Smooth muscle cell (in vitro differentiated cells): ENCODE results near the gene REXO2. TPM values are rescaled to one million over a fixed set of nuclear protein-coding genes. Genes with fewer than 3 reads are reported as not detected.
A peak's percentile ranks its signal among the peaks of the same experiment; 100 is the strongest.

ENCODE experiments used
- DNase-seq: peaks from one replicate; lab custom pipeline; 2025; ENCODE audit not compliant: unreplicated experiment; lab: John Stamatoyannopoulos, UW
- H2AFZ ChIP-seq: fragments of 200-600 bp; sonication (generic); 2 replicates; pipeline ENCODE4 v1.6.0; 2016; ENCODE audit warnings: antibody characterized with exemption, low read depth, mild to moderate bottlenecking
- H3F3A ChIP-seq: fragments of 200-600 bp; sonication (generic); 2 replicates; pipeline ENCODE4 v1.6.0; 2017; ENCODE audit warnings: antibody characterized with exemption, low read depth
- H3K27ac ChIP-seq: fragments of 200-600 bp; sonication (generic); 2 replicates; pipeline ENCODE4 v1.5.1; 2016; ENCODE audit warnings: low read depth, mild to moderate bottlenecking
- H3K27me3 ChIP-seq: fragments of 200-600 bp; sonication (generic); 2 replicates; pipeline ENCODE4 v1.6.1; 2016; ENCODE audit warnings: low read depth, mild to moderate bottlenecking
- H3K36me3 ChIP-seq: fragments of 200-600 bp; sonication (generic); 2 replicates; pipeline ENCODE4 v1.5.1; 2016; ENCODE audit warnings: low read depth
- H3K4me1 ChIP-seq: fragments of 200-600 bp; sonication (generic); 2 replicates; pipeline ENCODE4 v1.5.1; 2016; ENCODE audit warnings: low read depth
- H3K4me2 ChIP-seq: fragments of 200-600 bp; sonication (generic); 2 replicates; pipeline ENCODE4 v1.6.0; 2016; ENCODE audit warnings: mild to moderate bottlenecking
- H3K4me3 ChIP-seq: fragments of 200-600 bp; sonication (generic); 2 replicates; pipeline ENCODE4 v1.5.1; 2016; ENCODE audit warnings: mild to moderate bottlenecking
- H3K79me2 ChIP-seq: fragments of 200-600 bp; sonication (generic); 2 replicates; pipeline ENCODE4 v1.6.0; 2016; ENCODE audit warnings: low read depth, mild to moderate bottlenecking
- H3K9ac ChIP-seq: fragments of 200-600 bp; sonication (generic); 2 replicates; pipeline ENCODE4 v1.6.0; 2016; ENCODE audit warnings: low read depth
- H3K9me3 ChIP-seq: fragments of 200-600 bp; sonication (generic); replicated peaks from 2 replicates; pipeline ENCODE4 v1.5.1; 2016; ENCODE audit warnings: low read depth
- H4K20me1 ChIP-seq: fragments of 200-600 bp; sonication (generic); 2 replicates; pipeline ENCODE4 v1.6.0; 2016; ENCODE audit warnings: low read depth
- CTCF ChIP-seq: fragments of 200-600 bp; sonication (generic); IDR thresholded peaks from 2 replicates; pipeline ENCODE4 v1.5.1; 2017; ENCODE audit warnings: borderline replicate concordance, mild to moderate bottlenecking, antibody characterized with exemption; ENCODE audit not compliant: insufficient read depth, poor library complexity, severe bottlenecking
- WGBS: methylation state at CpG from one replicate; pipeline ENCODE4 v1.1.7; 2016; ENCODE audit warnings: low lambda C conversion rate; 5-methylcytosine and 5-hydroxymethylcytosine counted together
- polyA plus RNA-seq: library from polyadenylated mRNA; unstranded; fragments of >200 nt; fragmentation: Nextera tagmentation; extraction: Ambion mirVana; gene quantifications from 2 replicates; pipeline ENCODE4 v1.2.1, GENCODE V29; 2016
- total RNA-seq: library from RNA; depleted of rRNA; stranded (reverse); fragments of >200 nt; gene quantifications from 2 replicates; pipeline ENCODE4 v1.2.3, GENCODE V29; 2014

The REXO2 gene
- total and polyA plus RNA-seq, 2 experiments from 2014 or later: 164 to 179 TPM

GRCh38 chr11:114396916-114397315, 42.4 kb upstream of the REXO2 start:
- peaks cover 21% of the 10 kb centered on the region for H3K4me1 ChIP-seq
- H3K4me2 ChIP-seq: no peak overlapping the region
- H3K36me3 ChIP-seq: no peaks in the 10 kb centered on the region
- no peaks in the 10 kb centered on the region for H3F3A ChIP-seq
- no peaks in the 10 kb centered on the region for H3K27me3 ChIP-seq
- H3K9ac ChIP-seq: no peak overlapping the region
- no peak overlapping the region for H3K27ac ChIP-seq
- H2AFZ ChIP-seq: no peak overlapping the region
- no peak for DNase-seq
- H3K4me3 ChIP-seq: no peak overlapping the region
- H3K9me3 ChIP-seq: no peaks in the 10 kb centered on the region
- TF ChIP-seq CTCF: no peak
- H3K79me2 ChIP-seq: peaks cover 24% of the 10 kb centered on the region
- peaks cover 6% of the 10 kb centered on the region for H4K20me1 ChIP-seq

GRCh38 chr11:114397349-114397982, 41.8 kb upstream of the REXO2 start:
- no peaks in the 10 kb centered on the region for H3K9me3 ChIP-seq
- no peak overlapping the region for H3K27ac ChIP-seq
- H3K79me2 ChIP-seq: peaks cover 29% of the 10 kb centered on the region
- H3K9ac ChIP-seq: no peak overlapping the region
- no peaks in the 10 kb centered on the region for H3F3A ChIP-seq
- peak overlapping the region; percentile 90 for H3K4me2 ChIP-seq
- H2AFZ ChIP-seq: no peak overlapping the region
- H3K4me1 ChIP-seq: peaks cover 21% of the 10 kb centered on the region
- H3K36me3 ChIP-seq: no peaks in the 10 kb centered on the region
- DNase-seq: no peak
- no peaks in the 10 kb centered on the region for H3K27me3 ChIP-seq
- no peak for TF ChIP-seq CTCF
- WGBS: 88% methylated on average over 2 of the region's 2 CpGs
- H4K20me1 ChIP-seq: peaks cover 10% of the 10 kb centered on the region
- H3K4me3 ChIP-seq: no peak overlapping the region

- H3K36me3 ChIP-seq: no peaks in the 10 kb centered on the region
- H3K27me3 ChIP-seq: no peaks in the 10 kb centered on the region
- no peak overlapping the region for H2AFZ ChIP-seq
- no peak for DNase-seq
- 72% methylated on average over 4 of the region's 4 CpGs for WGBS
- H3K4me3 ChIP-seq: peak overlapping the region; percentile 74
- H3K27ac ChIP-seq: peak overlapping the region; percentile 99
- peaks cover 20% of the 10 kb centered on the region for H4K20me1 ChIP-seq
- no peak for TF ChIP-seq CTCF
- H3K79me2 ChIP-seq: peaks cover 39% of the 10 kb centered on the region
- no peaks in the 10 kb centered on the region for H3K9me3 ChIP-seq
- H3K4me1 ChIP-seq: peaks cover 21% of the 10 kb centered on the region
- H3K9ac ChIP-seq: peak overlapping the region; percentile 97
- peak overlapping the region; percentile 90 for H3K4me2 ChIP-seq
- H3F3A ChIP-seq: no peaks in the 10 kb centered on the region
Observed at GRCh38 chr11:114398303-114398920, 40.9 kb upstream of the REXO2 start.
